PC-3 (cell line): ENCODE measurements around the gene TESK2.
"Not testable (repeated sequence)": the region's sequence is repeated elsewhere in the genome, so short reads cannot be mapped to it uniquely, and the experiment has no call there.

ENCODE experiments used
- CTCF ChIP-seq: fragments of 300-600 bp; sonication (generic); conservative IDR thresholded peaks from 2 replicates; pipeline ENCODE4 v1.5.1; 2017; ENCODE audit warnings: antibody characterized with exemption, low read depth, mild to moderate bottlenecking, low read length
- EZH2 ChIP-seq: fragments of 300-600 bp; sonication (generic); IDR thresholded peaks from one replicate; pipeline ENCODE4 v1.6.1; 2017; ENCODE audit warnings: antibody characterized with exemption, mild to moderate bottlenecking, low read length; ENCODE audit not compliant: unreplicated experiment
- EZH2phosphoT487 ChIP-seq: fragments of 300-600 bp; sonication (generic); IDR thresholded peaks from 2 replicates; pipeline ENCODE4 v1.6.1; 2018; ENCODE audit warnings: mild to moderate bottlenecking, antibody characterized with exemption, low read length, borderline replicate concordance

GRCh38 chr1:45513532-45514260, 22.7 kb upstream of the TESK2 start:
- TF ChIP-seq CTCF, EZH2, EZH2phosphoT487: not testable (repeated sequence)
